GM20000 (cell line): Measurements from ENCODE around the gene ARHGEF5.
"Not testable (repeated sequence)": the region's sequence is repeated elsewhere in the genome, so short reads cannot be mapped to it uniquely, and the experiment has no call there.

Source experiments
- DNase-seq: peaks from one replicate; pipeline ENCODE4 v3.0.0; 2012; ENCODE audit warnings: low spot score
- TF ChIP-seq, protein P1 (sequence below): IDR thresholded peaks from 2 replicates; pipeline ENCODE4 v1.5.1; 2012; ENCODE audit warnings: mild to moderate bottlenecking, control low read depth; ENCODE audit errors: extremely low read depth, missing control alignments

Gene ARHGEF5

GRCh38 chr7:144416341-144416740, 61.1 kb downstream of the ARHGEF5 start:
- no peak for DNase-seq
- TF ChIP-seq, protein P1, sequence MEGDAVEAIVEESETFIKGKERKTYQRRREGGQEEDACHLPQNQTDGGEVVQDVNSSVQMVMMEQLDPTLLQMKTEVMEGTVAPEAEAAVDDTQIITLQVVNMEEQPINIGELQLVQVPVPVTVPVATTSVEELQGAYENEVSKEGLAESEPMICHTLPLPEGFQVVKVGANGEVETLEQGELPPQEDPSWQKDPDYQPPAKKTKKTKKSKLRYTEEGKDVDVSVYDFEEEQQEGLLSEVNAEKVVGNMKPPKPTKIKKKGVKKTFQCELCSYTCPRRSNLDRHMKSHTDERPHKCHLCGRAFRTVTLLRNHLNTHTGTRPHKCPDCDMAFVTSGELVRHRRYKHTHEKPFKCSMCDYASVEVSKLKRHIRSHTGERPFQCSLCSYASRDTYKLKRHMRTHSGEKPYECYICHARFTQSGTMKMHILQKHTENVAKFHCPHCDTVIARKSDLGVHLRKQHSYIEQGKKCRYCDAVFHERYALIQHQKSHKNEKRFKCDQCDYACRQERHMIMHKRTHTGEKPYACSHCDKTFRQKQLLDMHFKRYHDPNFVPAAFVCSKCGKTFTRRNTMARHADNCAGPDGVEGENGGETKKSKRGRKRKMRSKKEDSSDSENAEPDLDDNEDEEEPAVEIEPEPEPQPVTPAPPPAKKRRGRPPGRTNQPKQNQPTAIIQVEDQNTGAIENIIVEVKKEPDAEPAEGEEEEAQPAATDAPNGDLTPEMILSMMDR = no peak

DNA sequence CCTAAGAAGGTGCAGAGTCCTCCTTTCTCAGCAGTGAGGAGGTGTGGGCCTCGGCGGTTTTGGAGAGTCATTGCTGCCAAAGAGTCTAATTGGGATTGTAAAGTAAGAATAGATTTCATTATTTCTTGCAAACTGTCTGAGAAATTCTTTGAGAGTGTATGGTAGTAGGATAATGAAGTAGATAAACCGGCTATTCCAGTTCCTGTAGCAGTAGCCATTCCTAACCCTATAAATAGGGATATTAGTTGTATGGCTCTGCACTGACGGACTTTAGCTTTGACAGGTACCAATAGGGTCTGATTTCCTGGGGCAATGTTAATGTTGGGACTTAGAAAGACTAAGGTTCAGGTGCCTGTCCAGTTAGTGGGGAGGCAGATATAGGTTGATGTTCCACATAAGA, 63.7 kb downstream of the ARHGEF5 start:
- DNase-seq = not testable (repeated sequence)

DNA sequence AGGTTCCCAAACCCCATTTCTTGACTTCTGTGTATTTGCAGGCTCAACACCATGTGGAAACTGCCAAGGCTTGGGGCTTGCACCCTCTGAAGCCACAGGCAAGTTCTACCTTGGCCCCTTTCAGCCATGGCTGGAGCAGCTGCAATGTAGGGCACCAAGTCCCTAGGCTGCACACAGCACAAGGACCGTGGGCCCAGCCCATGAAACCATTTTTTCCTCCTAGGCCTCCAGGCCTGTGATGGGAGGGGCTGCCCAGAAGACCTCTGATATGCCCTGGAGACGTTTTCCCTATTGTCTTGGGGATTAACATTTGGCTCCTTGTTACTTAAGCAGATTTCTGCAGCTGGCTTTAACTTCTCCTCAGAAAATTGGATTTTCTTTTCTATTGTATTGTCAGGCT, 72.3 kb downstream of the ARHGEF5 start:
- not testable (repeated sequence) for DNase-seq

DNA sequence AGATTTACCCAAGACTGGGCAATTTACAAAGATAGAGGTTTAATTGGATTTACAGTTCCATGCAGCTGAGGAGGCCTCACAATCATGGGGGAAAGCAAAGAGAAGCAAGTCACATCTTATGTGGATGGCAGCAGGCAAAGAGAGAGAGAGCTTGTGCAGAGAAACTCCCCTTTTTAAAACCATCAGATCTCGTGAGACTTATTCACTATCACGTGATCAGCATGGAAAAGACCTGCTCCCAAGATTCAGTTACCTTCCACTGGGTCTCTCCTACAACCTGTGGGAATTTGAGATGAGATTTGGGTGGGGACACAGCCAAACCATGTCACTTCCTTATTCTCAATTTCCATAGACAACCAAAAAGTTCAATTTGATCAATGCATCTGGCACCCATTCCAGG, 73.2 kb downstream of the ARHGEF5 start:
- DNase-seq = no peak

More for the DNA sequence above, 73.2 kb downstream of the ARHGEF5 start:
- TF ChIP-seq, protein P1 = no peak
